Psoas muscle (tissue), 8 donors: ENCODE results near the gene SH3RF3. TPM values are rescaled to one million over a fixed set of nuclear protein-coding genes. Genes with fewer than 3 reads are reported as not detected.

Experiments used
- ATAC-seq, 4 donors: fragments of 200-7000 bp; cut with Tn5 transposase; one replicate each; pipeline ENCODE4 v1.9.1; 2020; ENCODE audit warnings: moderate library complexity in 3 of 4, mild to moderate bottlenecking in 2 of 4
- DNase-seq, 2 donors: peaks; one replicate each; pipeline ENCODE4 v3.0.0-alpha.2; 2020
- H3K27ac ChIP-seq: fragments of 200-600 bp; one replicate; pipeline ENCODE4 v1.8.0; 2022
- H3K27me3 ChIP-seq, 3 donors: fragments of 200-600 bp in 1 of 3; one replicate each; pipeline versions ENCODE4 v1.6.1 to v1.8.0; 2013 to 2022; ENCODE audit warnings: low read length in 2 of 3, mild to moderate bottlenecking in 2 of 3, moderate library complexity in 1 of 3; ENCODE audit not compliant: insufficient read depth in 3 of 3
- H3K36me3 ChIP-seq, 2 donors: fragments of 200-600 bp in 1 of 2; one replicate each; pipeline versions ENCODE4 v1.6.1 to v1.8.0; 2013 to 2022; ENCODE audit warnings: low read depth in 1 of 2, mild to moderate bottlenecking in 1 of 2, moderate library complexity in 1 of 2; ENCODE audit not compliant: insufficient read depth in 1 of 2
- H3K4me1 ChIP-seq: fragments of 200-600 bp; one replicate; pipeline ENCODE4 v1.8.0; 2022
- H3K4me3 ChIP-seq: fragments of 200-600 bp; one replicate; pipeline ENCODE4 v1.8.0; 2022; ENCODE audit warnings: mild to moderate bottlenecking
- H3K9me3 ChIP-seq: fragments of 200-600 bp; one replicate; pipeline ENCODE4 v1.8.0; 2022
- CTCF ChIP-seq: fragments of 200-600 bp; IDR thresholded peaks from one replicate; pipeline ENCODE4 v1.8.0; 2022; ENCODE audit warnings: antibody characterized with exemption
- WGBS, 3 donors: extraction: QIAGEN DNeasy Blood & Tissue Kit; methylation state at CpG; one replicate each; pipeline versions ENCODE4 v1.1.6 to v1.1.7; 2013; 5-methylcytosine and 5-hydroxymethylcytosine counted together
- intact Hi-C, 2 donors: fragments of 100-400 bp; cut with DNase I; formaldehyde crosslinking; loops; one replicate each; pipeline versions ENCODE4 v1.11.0 to v1.14.2; 2022
- polyA plus RNA-seq, 3 donors: library from polyadenylated mRNA; stranded (reverse); fragments of 200-250 nt; gene quantifications; one replicate each; pipeline ENCODE4 v1.2.3, GENCODE V29; 2013
- total RNA-seq, 4 donors: library from RNA; stranded (reverse); fragmentation: NEBNext Ultra II Directional in 2 of 4; extraction: Animal tissue kit (Norgen Biotek cat#: 25700) in 2 of 4; gene quantifications; one replicate each; pipeline versions ENCODE4 v1.2.1 to v1.2.4, GENCODE V29; 2021 to 2023
- donor health status: healthy with polysubstance abuse.
- donor health status: DM: no; HTN: no; CAD: no; lungs with moderate emphysema.
- donor health status: Bipolar disorder and iron deficiency.
- donor health status: healthy.
- donor health status: DM: yes; HTN: yes; CAD: no.
- donor health status: DM: no; HTN: no; CAD: no.
- donor health status: DM: no; HTN: no; CAD: no.
- donor health status: DM: yes; HTN: yes; CAD: no.

Gene SH3RF3
- total and polyA plus RNA-seq, 7 donors = 4.6 to 27.0 (median 9.0) TPM

- ATAC-seq = no peak
- no peak for TF ChIP-seq CTCF
- no peak for DNase-seq
- Histone ChIP-seq H3K36me3 (no peaks in the 10 kb centered on the region), H3K4me3 (no peak overlapping the region), H3K9me3 (no peaks in the 10 kb centered on the region), H3K27me3 (no peaks in the 10 kb centered on the region), H3K4me1 (no peaks in the 10 kb centered on the region), H3K27ac (no peak overlapping the region)
- intact Hi-C loops = loop anchor here in 1 of 2 donors (2.0 kb wide), 1 partner anchor 15 kb away; no protein-coding TSS in a partner anchor
- WGBS, 3 donors = 90 to 95% (median 93%) methylated on average over 10 of the region's 10 CpGs
These were observed 10.9 kb downstream of the SH3RF3 start for GRCh38 chr2:109139865-109140396.

- intact Hi-C loops = no loop called here
- no peak for ATAC-seq
- Histone ChIP-seq H3K27ac (no peak overlapping the region), H3K36me3 (no peaks in the 10 kb centered on the region), H3K9me3 (no peaks in the 10 kb centered on the region), H3K4me3 (no peak overlapping the region), H3K27me3 (no peaks in the 10 kb centered on the region), H3K4me1 (no peaks in the 10 kb centered on the region)
- WGBS, 3 donors = 91 to 96% (median 95%) methylated on average over 12 of the region's 12 CpGs
- no peak for TF ChIP-seq CTCF
- DNase-seq = no peak
These were observed 12.1 kb downstream of the SH3RF3 start for GRCh38 chr2:109141006-109141600.

- Histone ChIP-seq H3K27ac (no peak overlapping the region), H3K36me3 (no peaks in the 10 kb centered on the region), H3K4me1 (no peaks in the 10 kb centered on the region), H3K27me3 (no peaks in the 10 kb centered on the region), H3K9me3 (no peaks in the 10 kb centered on the region), H3K4me3 (no peak overlapping the region)
- DNase-seq (no peak), ATAC-seq (no peak)
- no peak for TF ChIP-seq CTCF
- WGBS, 3 donors = 92 to 93% (median 93%) methylated on average over 8 of the region's 8 CpGs
- intact Hi-C loops = no loop called here
These were observed 12.8 kb downstream of the SH3RF3 start for GRCh38 chr2:109141727-109142283.

GRCh38 chr2:109142416-109143210, 13.6 kb downstream of the SH3RF3 start:
- Histone ChIP-seq H3K4me1 (no peaks in the 10 kb centered on the region), H3K4me3 (no peak overlapping the region), H3K9me3 (no peaks in the 10 kb centered on the region), H3K27ac (no peak overlapping the region), H3K27me3 (no peaks in the 10 kb centered on the region), H3K36me3 (no peaks in the 10 kb centered on the region)
- intact Hi-C loops = no loop called here
- no peak for ATAC-seq
- WGBS, 3 donors = 90 to 92% (median 91%) methylated on average over 16 of the region's 16 CpGs
- no peak for DNase-seq
- TF ChIP-seq CTCF = no peak
